ENCODE results near the gene SIKE1.
"Not testable (repeated sequence)": the region's sequence is repeated elsewhere in the genome, so short reads cannot be mapped to it uniquely, and the experiment has no call there.

The SIKE1 gene

DNA sequence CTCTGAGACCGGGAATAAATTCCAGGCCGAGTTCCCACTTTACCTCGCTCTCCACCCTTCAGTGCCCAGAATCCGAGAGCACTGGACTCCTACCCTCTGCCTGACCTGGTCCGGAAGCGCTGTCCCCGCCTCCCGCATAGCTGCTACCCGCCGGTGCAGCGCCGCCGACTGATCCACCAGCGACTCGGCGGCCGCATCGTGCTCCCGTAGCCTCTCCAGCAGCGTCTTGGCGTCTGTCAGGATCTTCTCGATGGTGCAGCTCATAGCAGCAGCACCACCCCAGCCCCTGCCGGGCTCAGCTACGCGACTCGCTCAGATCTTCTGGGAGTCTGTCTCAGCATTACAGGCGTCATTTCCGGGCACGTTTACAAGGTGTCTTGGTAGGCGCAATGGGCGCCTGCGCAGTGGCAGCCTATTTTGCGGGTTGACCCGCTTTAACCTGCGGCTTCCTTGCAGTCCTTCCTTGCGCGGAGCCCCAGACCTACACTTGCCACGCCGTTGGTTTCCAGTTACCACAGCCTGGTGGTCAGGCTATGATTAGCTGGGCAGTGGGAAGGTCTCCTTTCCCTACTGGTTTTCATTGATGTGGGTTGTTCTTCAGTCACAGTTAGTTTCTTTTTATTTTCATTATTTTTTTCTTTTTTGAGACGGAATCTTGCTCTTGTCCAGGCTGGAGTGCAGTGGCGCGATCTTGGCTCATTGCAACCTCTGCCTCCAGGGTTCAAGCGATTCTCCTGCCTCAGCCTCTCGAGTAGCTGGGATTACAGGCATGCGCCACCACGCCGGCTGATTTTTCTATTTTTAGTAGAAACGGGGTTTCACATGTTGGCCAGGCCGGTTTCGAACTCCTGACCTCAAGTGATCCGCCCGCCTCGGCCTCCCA, at the start of gene SIKE1:
Gene SIKE1 (minus strand): TSS at position 342 of the 883 bp plus-strand sequence. CDS start 78 bp downstream, at position 264.
- Histone ChIP-seq H2AFZ (ENCODE audit: low read depth, low read length) (peak within 1 kb of the TSS; percentile 42), H3K4me1 (ENCODE audit: insufficient read depth, low read length) (peaks cover 10% of the 10 kb centered on the region), H3K27me3 (ENCODE audit: insufficient read depth, low read length) (no peaks in the 10 kb centered on the region), H3K4me3 (ENCODE audit: low read length) (peak within 1 kb of the TSS; percentile 66), H3K9me3 (ENCODE audit: low read length) (no peaks in the 10 kb centered on the region), H3K36me3 (ENCODE audit: insufficient read depth, low read length) (peaks cover 25% of the 10 kb centered on the region)

DNA sequence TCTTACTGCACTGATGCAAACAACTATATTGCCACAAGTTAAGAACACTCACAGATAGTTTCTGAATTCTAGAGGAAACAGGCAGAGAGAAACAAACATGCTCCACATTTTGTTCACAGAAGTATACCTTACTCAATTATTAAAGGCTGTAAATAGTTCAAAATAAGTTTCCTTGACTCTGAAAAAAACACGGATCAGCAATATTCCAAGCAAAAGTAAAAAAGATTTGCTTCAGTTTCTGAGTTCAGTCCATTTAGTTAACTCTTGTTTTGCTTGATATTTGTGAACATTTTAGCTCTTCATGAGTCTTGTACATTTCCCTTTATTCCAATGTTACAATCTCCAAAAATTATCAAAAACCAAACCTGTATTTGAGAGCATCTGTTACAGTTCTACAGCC, 49.6 kb upstream of the SIKE1 start:
- H3K36me3 ChIP-seq (ENCODE audit: insufficient read depth, low read length); H3K4me3 ChIP-seq (ENCODE audit: low read length); H3K27me3 ChIP-seq (ENCODE audit: insufficient read depth, low read length); H3K9me3 ChIP-seq (ENCODE audit: low read length); H2AFZ ChIP-seq (ENCODE audit: low read depth, low read length); H3K4me1 ChIP-seq (ENCODE audit: insufficient read depth, low read length): not testable (repeated sequence)

DNA sequence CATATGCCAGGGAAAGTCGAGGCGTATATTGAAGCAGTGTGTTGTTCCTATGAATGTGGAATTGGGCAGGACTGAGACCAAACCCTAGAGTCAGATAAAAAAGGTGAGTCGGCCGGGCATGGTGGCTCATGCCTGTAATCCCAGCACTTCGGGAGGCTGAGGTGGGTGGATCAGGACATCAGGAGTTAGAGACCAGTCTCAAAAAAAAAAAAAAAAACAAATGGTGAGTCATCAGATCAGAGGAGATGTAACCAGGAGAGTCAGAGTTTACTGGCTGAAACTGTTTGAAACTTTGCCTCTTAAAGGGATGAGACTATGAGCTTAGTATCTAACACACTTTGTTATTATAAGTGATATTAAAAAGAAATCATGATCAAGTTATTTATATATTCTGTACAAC, 47.8 kb upstream of the SIKE1 start:
- Histone ChIP-seq H3K4me3 (ENCODE audit: low read length) (no peak overlapping the region), H3K36me3 (ENCODE audit: insufficient read depth, low read length) (no peaks in the 10 kb centered on the region), H3K27me3 (ENCODE audit: insufficient read depth, low read length) (peaks cover 2% of the 10 kb centered on the region), H3K9me3 (ENCODE audit: low read length) (no peaks in the 10 kb centered on the region), H2AFZ (ENCODE audit: low read depth, low read length) (no peak overlapping the region), H3K4me1 (ENCODE audit: insufficient read depth, low read length) (no peaks in the 10 kb centered on the region)

DNA sequence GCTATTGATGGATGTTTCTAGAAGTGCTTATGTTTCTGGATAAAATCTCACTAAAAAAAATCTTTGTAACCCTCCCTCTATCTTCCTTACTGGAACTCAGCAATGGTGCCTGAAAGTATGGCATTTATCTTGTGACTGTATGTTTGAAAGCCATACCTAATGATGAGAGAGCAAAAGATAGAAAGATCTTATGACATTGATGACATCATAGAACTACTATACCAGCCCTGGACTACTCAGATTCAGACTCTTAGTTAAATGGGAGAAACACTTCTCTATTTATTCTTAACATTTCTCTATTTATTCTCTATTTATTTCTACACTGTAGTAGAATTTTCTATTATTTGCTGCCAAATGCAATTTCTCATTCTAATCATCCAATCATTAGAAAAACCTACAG, 41.5 kb upstream of the SIKE1 start:
- H3K9me3 ChIP-seq (ENCODE audit: low read length): no peaks in the 10 kb centered on the region
- H3K4me3 ChIP-seq (ENCODE audit: low read length): no peak overlapping the region
- H3K27me3 ChIP-seq (ENCODE audit: insufficient read depth, low read length): no peaks in the 10 kb centered on the region
- no peak overlapping the region for H2AFZ ChIP-seq (ENCODE audit: low read depth, low read length)
- no peaks in the 10 kb centered on the region for H3K36me3 ChIP-seq (ENCODE audit: insufficient read depth, low read length)
- H3K4me1 ChIP-seq (ENCODE audit: insufficient read depth, low read length): no peaks in the 10 kb centered on the region

DNA sequence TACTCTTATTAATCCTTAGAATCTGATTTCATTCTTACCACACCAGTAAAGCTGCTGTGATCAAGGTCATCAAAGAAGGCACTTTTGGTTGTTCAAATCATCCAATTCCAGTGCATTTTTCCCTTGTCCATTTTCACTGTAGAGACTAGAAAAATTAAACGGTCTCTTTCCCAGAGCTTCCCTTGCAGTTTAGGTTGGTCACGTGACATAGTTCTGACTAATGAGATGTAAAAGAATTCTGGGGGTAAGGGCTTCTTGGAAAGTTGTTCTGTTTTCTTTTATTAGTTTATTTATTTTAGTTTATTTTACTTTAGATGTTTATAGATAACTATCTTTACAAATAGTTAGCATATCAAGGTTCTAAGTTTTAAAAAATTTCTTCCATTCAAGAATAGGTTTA, 39.9 kb upstream of the SIKE1 start:
- Histone ChIP-seq H3K4me3 (ENCODE audit: low read length) (no peak overlapping the region), H3K27me3 (ENCODE audit: insufficient read depth, low read length) (no peaks in the 10 kb centered on the region), H3K36me3 (ENCODE audit: insufficient read depth, low read length) (no peaks in the 10 kb centered on the region), H2AFZ (ENCODE audit: low read depth, low read length) (no peak overlapping the region), H3K4me1 (ENCODE audit: insufficient read depth, low read length) (no peaks in the 10 kb centered on the region), H3K9me3 (ENCODE audit: low read length) (no peaks in the 10 kb centered on the region)

DNA sequence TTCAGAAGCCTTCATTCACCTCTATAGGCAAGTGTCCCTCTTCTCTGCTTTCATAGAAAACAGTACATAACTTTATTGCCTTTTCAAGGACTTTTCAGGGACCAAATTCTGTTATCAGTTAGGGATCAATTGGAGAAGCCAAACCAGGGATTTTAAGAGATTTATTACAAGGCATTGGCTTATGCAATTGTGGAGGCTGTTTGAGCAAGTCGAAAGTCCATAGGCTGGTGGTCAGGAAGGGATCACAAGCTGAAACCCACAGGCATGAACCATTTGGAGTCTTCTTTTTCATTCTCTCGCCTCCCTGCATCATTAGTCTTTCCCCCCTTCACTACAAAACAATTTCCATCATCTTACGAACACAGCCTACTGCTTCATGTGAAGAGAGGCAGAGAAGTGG, 39.4 kb upstream of the SIKE1 start:
- H2AFZ ChIP-seq (ENCODE audit: low read depth, low read length): no peak overlapping the region
- H3K4me3 ChIP-seq (ENCODE audit: low read length): no peak overlapping the region
- no peaks in the 10 kb centered on the region for H3K4me1 ChIP-seq (ENCODE audit: insufficient read depth, low read length)
- no peaks in the 10 kb centered on the region for H3K27me3 ChIP-seq (ENCODE audit: insufficient read depth, low read length)
- no peaks in the 10 kb centered on the region for H3K36me3 ChIP-seq (ENCODE audit: insufficient read depth, low read length)
- H3K9me3 ChIP-seq (ENCODE audit: low read length): no peaks in the 10 kb centered on the region

DNA sequence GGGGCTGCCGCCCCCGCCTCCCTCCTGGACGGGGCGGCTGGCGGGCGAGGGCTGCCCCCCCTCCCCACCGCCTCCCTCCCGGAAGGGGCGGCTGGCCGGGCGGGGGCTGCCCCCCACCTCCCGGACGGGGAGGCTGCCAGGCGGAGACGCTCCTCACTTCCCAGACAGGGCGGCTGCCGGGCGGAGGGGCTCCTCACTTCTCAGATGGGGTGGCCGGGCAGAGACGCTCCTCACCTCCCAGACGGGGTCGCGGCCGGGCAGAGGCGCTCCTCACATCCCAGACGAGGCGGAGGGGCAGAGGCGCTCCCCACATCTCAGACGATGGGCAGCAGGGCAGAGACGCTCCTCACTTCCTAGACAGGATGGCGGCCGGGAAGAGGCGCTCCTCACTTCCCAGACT, 24.0 kb upstream of the SIKE1 start:
- not testable (repeated sequence) for H2AFZ ChIP-seq (ENCODE audit: low read depth, low read length); H3K4me1 ChIP-seq (ENCODE audit: insufficient read depth, low read length); H3K9me3 ChIP-seq (ENCODE audit: low read length); H3K36me3 ChIP-seq (ENCODE audit: insufficient read depth, low read length); H3K27me3 ChIP-seq (ENCODE audit: insufficient read depth, low read length); H3K4me3 ChIP-seq (ENCODE audit: low read length)

DNA sequence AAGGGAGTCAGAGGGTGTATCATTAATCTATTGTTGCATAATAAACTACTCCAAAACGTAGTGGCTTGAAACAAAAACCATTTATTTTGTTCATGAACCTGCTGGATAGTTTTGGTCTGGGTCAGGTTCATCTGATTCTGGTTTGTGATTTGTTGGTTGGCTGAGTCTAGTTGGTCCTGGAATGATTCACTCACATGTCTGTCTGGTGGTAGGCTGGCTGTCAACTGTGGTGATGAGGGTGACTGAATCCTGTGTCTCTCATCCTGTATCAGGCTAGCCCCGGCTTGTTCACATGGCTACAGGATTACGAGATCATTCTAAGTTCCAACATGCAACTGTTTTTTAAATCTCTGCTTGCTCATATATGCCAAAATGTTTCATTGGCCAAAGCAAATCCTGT, 22.5 kb upstream of the SIKE1 start:
- no peaks in the 10 kb centered on the region for H3K9me3 ChIP-seq (ENCODE audit: low read length)
- no peaks in the 10 kb centered on the region for H3K4me1 ChIP-seq (ENCODE audit: insufficient read depth, low read length)
- no peaks in the 10 kb centered on the region for H3K27me3 ChIP-seq (ENCODE audit: insufficient read depth, low read length)
- H3K4me3 ChIP-seq (ENCODE audit: low read length): no peak overlapping the region
- H3K36me3 ChIP-seq (ENCODE audit: insufficient read depth, low read length): no peaks in the 10 kb centered on the region
- no peak overlapping the region for H2AFZ ChIP-seq (ENCODE audit: low read depth, low read length)

DNA sequence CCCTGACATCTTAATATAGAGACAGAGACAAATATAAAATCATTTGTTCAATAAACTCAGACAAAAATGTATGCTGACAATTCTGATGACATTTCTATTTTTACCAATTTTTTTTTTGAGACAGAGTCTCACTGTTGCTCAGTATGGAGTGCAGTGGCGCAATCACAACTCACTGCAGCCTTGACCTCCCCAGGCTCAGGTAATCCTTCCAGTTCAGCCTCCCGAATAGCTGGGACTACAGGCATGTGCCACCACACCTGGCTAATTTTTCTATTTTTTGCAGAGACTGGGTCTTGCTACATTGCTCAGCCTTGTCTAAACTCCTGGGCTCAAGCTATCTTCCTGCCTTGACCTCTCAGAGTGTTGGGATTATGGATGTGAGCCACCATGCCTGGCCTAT, 13.6 kb upstream of the SIKE1 start:
- Histone ChIP-seq H3K4me3 (ENCODE audit: low read length) (no peak overlapping the region), H3K36me3 (ENCODE audit: insufficient read depth, low read length) (no peaks in the 10 kb centered on the region), H3K27me3 (ENCODE audit: insufficient read depth, low read length) (peaks cover 7% of the 10 kb centered on the region), H2AFZ (ENCODE audit: low read depth, low read length) (no peak overlapping the region), H3K4me1 (ENCODE audit: insufficient read depth, low read length) (no peaks in the 10 kb centered on the region), H3K9me3 (ENCODE audit: low read length) (no peaks in the 10 kb centered on the region)

DNA sequence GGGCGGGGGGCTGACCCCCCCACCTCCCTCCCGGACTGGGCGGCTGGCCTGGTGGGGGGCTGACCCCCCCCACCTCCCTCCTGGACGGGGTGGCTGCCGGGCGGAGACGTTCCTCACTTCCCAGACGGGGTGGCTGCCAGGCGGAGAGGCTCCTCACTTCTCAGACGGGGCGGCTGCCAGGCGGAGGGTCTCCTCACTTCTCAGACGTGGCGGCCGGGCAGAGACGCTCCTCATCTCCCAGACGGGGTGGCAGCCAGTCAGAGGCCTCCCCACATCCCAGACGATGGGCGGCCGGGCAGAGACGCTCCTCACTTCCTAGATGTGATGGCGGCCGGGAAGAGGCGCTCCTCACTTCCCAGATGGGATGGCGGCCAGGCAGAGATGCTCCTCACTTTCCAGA, 10.1 kb upstream of the SIKE1 start:
- H3K9me3 ChIP-seq (ENCODE audit: low read length); H3K27me3 ChIP-seq (ENCODE audit: insufficient read depth, low read length); H2AFZ ChIP-seq (ENCODE audit: low read depth, low read length); H3K4me1 ChIP-seq (ENCODE audit: insufficient read depth, low read length); H3K36me3 ChIP-seq (ENCODE audit: insufficient read depth, low read length); H3K4me3 ChIP-seq (ENCODE audit: low read length): not testable (repeated sequence)

DNA sequence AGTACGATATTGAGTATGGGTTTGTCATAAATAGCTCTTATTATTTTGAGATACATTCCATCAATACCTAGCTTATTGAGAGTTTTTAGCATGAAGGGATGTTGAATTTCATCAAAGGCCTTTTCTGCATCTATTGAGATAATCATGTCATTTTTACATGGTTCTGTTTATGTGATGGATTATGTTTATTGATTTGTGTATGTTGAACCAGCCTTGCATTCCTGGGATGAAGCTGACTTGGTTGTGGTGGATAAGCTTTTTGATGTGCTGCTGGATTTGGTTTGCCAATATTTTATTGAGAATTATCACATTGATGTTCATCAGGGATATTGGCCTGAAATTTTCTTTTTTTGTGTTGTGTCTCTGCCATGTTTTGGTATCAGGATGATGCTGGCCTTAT, 6.0 kb upstream of the SIKE1 start:
- not testable (repeated sequence) for H2AFZ ChIP-seq (ENCODE audit: low read depth, low read length); H3K4me3 ChIP-seq (ENCODE audit: low read length); H3K9me3 ChIP-seq (ENCODE audit: low read length); H3K4me1 ChIP-seq (ENCODE audit: insufficient read depth, low read length); H3K36me3 ChIP-seq (ENCODE audit: insufficient read depth, low read length); H3K27me3 ChIP-seq (ENCODE audit: insufficient read depth, low read length)

DNA sequence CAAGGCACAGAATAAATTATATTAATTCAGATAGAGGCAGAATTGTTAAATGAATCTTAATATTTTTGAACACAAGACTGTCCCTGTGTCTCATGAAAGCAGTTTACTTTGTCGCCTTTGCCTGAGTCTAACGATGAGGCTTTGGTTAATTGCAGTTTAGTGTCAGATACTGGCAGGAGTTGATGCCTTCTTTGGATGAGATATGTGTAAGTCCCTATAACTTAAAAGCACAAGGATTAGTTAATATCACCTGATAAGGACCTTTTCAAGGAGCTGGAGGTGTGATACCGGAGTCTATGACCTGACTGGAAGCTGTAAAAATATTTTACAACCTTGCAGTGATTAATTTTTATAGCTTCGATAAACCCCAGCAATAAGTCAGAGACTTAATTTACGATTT, 2.0 kb upstream of the SIKE1 start:
- no peak overlapping the region for H2AFZ ChIP-seq (ENCODE audit: low read depth, low read length)
- no peak overlapping the region for H3K4me3 ChIP-seq (ENCODE audit: low read length)
- H3K27me3 ChIP-seq (ENCODE audit: insufficient read depth, low read length): no peaks in the 10 kb centered on the region
- no peaks in the 10 kb centered on the region for H3K9me3 ChIP-seq (ENCODE audit: low read length)
- H3K36me3 ChIP-seq (ENCODE audit: insufficient read depth, low read length): peaks cover 12% of the 10 kb centered on the region
- peaks cover 10% of the 10 kb centered on the region for H3K4me1 ChIP-seq (ENCODE audit: insufficient read depth, low read length)

DNA sequence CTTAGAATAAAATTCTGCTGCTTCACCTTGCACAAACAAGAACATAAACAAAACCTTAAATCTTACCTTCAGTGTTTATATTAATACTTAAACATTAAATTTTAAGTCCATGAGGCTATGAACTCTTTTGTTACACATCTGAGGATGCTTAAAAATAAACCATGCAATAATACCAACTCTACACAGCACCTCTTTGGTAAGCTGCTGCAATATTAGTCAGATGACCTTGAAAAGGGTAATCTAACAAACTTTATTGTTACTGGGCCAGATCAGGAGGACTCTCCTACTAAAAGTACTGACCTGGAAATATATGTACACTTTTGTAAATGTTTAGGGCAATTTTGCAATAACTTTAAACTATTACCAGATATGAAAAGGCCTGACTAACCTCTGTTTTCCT, 763 bp downstream of the SIKE1 start:
- H3K36me3 ChIP-seq (ENCODE audit: insufficient read depth, low read length): peaks cover 33% of the 10 kb centered on the region
- H2AFZ ChIP-seq (ENCODE audit: low read depth, low read length): peak overlapping the region; percentile 42
- H3K9me3 ChIP-seq (ENCODE audit: low read length): no peaks in the 10 kb centered on the region
- peak overlapping the region; percentile 66 for H3K4me3 ChIP-seq (ENCODE audit: low read length)
- no peaks in the 10 kb centered on the region for H3K27me3 ChIP-seq (ENCODE audit: insufficient read depth, low read length)
- peaks cover 10% of the 10 kb centered on the region for H3K4me1 ChIP-seq (ENCODE audit: insufficient read depth, low read length)

DNA sequence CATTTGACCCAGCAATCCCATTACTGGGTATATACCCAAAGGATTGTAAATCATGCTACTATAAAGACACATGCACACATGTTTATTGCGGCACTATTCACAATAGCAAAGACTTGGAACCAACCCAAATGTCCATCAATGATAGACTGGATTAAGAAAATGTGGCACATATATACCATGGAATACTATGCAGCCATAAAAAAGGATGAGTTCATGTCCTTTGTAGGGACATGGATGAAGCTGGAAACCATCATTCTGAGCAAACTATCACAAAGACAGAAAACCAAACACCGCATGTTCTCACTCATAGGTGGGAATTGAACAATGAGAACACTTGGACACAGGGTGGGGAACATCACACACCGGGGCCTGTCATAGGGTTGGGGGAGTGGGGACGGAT, 3.8 kb downstream of the SIKE1 start:
- H3K27me3 ChIP-seq (ENCODE audit: insufficient read depth, low read length); H3K9me3 ChIP-seq (ENCODE audit: low read length); H3K4me3 ChIP-seq (ENCODE audit: low read length); H2AFZ ChIP-seq (ENCODE audit: low read depth, low read length): not testable (repeated sequence)
- H3K36me3 ChIP-seq (ENCODE audit: insufficient read depth, low read length): peaks cover 57% of the 10 kb centered on the region
- H3K4me1 ChIP-seq (ENCODE audit: insufficient read depth, low read length): peaks cover 10% of the 10 kb centered on the region
